ENCODE data around the gene SMIM27. TPM values are rescaled to one million over a fixed set of nuclear protein-coding genes. Genes with fewer than 3 reads are reported as not detected.
A peak's percentile ranks its signal among the peaks of the same experiment; 100 is the strongest.

The SMIM27 gene
- total and polyA plus RNA-seq, 2 of the 13 experiments (the other 11 are each of a cell fraction or from before 2014, with no cell fraction given): 17.9 to 19.0 TPM

GRCh38 chr9:32552172-32552872, at the start of gene SMIM27, which contains the start of gene TOPORS (continued):
- TF ChIP-seq ZFP91 (CRISPR knock-in tag; IDR thresholded peaks at IDR 0.05; ENCODE audit: borderline replicate concordance): peak; percentile 84; the same call in 1 of the 2 replicates
- no peak for TF ChIP-seq NFAT5 (CRISPR knock-in tag; IDR thresholded peaks at IDR 0.05)
- no peak for TF ChIP-seq ZNF10 (CRISPR knock-in tag; IDR thresholded peaks at IDR 0.05; ENCODE audit: borderline replicate concordance, low read depth)
- TF ChIP-seq ZNF550 (CRISPR knock-in tag; IDR thresholded peaks at IDR 0.05; ENCODE audit: borderline replicate concordance): no peak
- peak; percentile 78 for TF ChIP-seq E2F1 (CRISPR knock-in tag; IDR thresholded peaks at IDR 0.05)
- TF ChIP-seq SUZ12 (IDR thresholded peaks at IDR 0.05; ENCODE audit: low read depth, low read length): no peak
- TF ChIP-seq ELF4 (CRISPR knock-in tag; IDR thresholded peaks at IDR 0.05; ENCODE audit: borderline replicate concordance): no peak
- TF ChIP-seq ZFP41 (CRISPR knock-in tag; IDR thresholded peaks at IDR 0.05; ENCODE audit: borderline replicate concordance): peak; percentile 48; the same call in 1 of the 2 replicates
- TF ChIP-seq ZNF20 (CRISPR knock-in tag; IDR thresholded peaks at IDR 0.05): no peak
- no peak for TF ChIP-seq ZNF382 (CRISPR knock-in tag; IDR thresholded peaks at IDR 0.05; ENCODE audit: borderline replicate concordance)
- peak; percentile 45; the same call in 1 of the 2 replicates for TF ChIP-seq ZC3H13 (CRISPR knock-in tag; IDR thresholded peaks at IDR 0.05)
- TF ChIP-seq TSC22D2 (CRISPR knock-in tag; IDR thresholded peaks at IDR 0.05; ENCODE audit: borderline replicate concordance): peak; percentile 53; the same call in 1 of the 2 replicates
- TF ChIP-seq EED (CRISPR knock-in tag; IDR thresholded peaks at IDR 0.05): 0 out of 2 replicates have a peak, but pooled peaks have one; percentile 29
- no peak for TF ChIP-seq PHB2 (IDR thresholded peaks at IDR 0.05; ENCODE audit: partially characterized antibody)
- no peak for TF ChIP-seq FOXA1 (IDR thresholded peaks at IDR 0.05)
- TF ChIP-seq FOXA1 (CRISPR knock-in tag; IDR thresholded peaks at IDR 0.05): no peak
- TF ChIP-seq ZNF749 (CRISPR knock-in tag; IDR thresholded peaks at IDR 0.05; ENCODE audit: borderline replicate concordance): no peak
- no peak for TF ChIP-seq ZNF713 (CRISPR knock-in tag; IDR thresholded peaks at IDR 0.05)
- TF ChIP-seq, protein P1, sequence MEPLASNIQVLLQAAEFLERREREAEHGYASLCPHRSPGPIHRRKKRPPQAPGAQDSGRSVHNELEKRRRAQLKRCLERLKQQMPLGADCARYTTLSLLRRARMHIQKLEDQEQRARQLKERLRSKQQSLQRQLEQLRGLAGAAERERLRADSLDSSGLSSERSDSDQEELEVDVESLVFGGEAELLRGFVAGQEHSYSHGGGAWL (CRISPR knock-in tag; IDR thresholded peaks at IDR 0.05): peak; percentile 87
- no peak for TF ChIP-seq NCOA1 (CRISPR knock-in tag; IDR thresholded peaks at IDR 0.05)
- TF ChIP-seq, protein P2, sequence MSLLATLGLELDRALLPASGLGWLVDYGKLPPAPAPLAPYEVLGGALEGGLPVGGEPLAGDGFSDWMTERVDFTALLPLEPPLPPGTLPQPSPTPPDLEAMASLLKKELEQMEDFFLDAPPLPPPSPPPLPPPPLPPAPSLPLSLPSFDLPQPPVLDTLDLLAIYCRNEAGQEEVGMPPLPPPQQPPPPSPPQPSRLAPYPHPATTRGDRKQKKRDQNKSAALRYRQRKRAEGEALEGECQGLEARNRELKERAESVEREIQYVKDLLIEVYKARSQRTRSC (CRISPR knock-in tag; IDR thresholded peaks at IDR 0.05; ENCODE audit: low read depth): 0 out of 2 replicates have a peak, but pooled peaks have one; percentile 45

Data from HepG2 (cell line).